Measurements from ENCODE around the gene HTT-AS.

GRCh38 chr4:3118312-3118711 is 44.0 kb upstream of the HTT-AS start:
- TF ChIP-seq, protein P1, sequence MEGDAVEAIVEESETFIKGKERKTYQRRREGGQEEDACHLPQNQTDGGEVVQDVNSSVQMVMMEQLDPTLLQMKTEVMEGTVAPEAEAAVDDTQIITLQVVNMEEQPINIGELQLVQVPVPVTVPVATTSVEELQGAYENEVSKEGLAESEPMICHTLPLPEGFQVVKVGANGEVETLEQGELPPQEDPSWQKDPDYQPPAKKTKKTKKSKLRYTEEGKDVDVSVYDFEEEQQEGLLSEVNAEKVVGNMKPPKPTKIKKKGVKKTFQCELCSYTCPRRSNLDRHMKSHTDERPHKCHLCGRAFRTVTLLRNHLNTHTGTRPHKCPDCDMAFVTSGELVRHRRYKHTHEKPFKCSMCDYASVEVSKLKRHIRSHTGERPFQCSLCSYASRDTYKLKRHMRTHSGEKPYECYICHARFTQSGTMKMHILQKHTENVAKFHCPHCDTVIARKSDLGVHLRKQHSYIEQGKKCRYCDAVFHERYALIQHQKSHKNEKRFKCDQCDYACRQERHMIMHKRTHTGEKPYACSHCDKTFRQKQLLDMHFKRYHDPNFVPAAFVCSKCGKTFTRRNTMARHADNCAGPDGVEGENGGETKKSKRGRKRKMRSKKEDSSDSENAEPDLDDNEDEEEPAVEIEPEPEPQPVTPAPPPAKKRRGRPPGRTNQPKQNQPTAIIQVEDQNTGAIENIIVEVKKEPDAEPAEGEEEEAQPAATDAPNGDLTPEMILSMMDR (IDR thresholded peaks at IDR 0.05; ENCODE audit: low read length) = no peak
- TF ChIP-seq EZH2 (optimal IDR thresholded peaks at IDR 0.05; ENCODE audit: low read depth, low read length) = no peak

Data from MM.1S (cell line).